Hematopoietic multipotent progenitor cell treated with erythropoietin and hydrocortisone succinate and interleukin-3 and kit ligand, for 4 days (in vitro differentiated cells): ENCODE results near the gene SART3.
"Not testable (repeated sequence)": the region's sequence is repeated elsewhere in the genome, so short reads cannot be mapped to it uniquely, and the experiment has no call there.

Source experiments
- DNase-seq: peaks from one replicate; pipeline ENCODE4 v3.0.0-alpha.2; 2015

The SART3 gene

GRCh38 chr12:108563136-108563803 is 2.3 kb upstream of the SART3 start:
- peak; percentile 97 for DNase-seq

GRCh38 chr12:108562348-108563135 is 1.6 kb upstream of the SART3 start, which contains the start of gene ISCU:
Gene ISCU (plus strand): TSS chr12:108562596. CDS start chr12:108562623, 27 bp downstream.
- peak; percentile 98 for DNase-seq

- DNase-seq, result no peak
These were observed 927 bp upstream of the SART3 start for GRCh38 chr12:108561852-108562347.

GRCh38 chr12:108560321-108560721 is 652 bp downstream of the SART3 start:
- DNase-seq, result peak; percentile 57

GRCh38 chr12:108559748-108560147 is 1.2 kb downstream of the SART3 start:
- peak; percentile 20 for DNase-seq

GRCh38 chr12:108559007-108559655 is 1.8 kb downstream of the SART3 start:
- DNase-seq, result no peak

GRCh38 chr12:108555383-108555782 is 5.6 kb downstream of the SART3 start:
- not testable (repeated sequence) for DNase-seq

- DNase-seq, result no peak
These were observed 7.2 kb downstream of the SART3 start for GRCh38 chr12:108553799-108554198.

- peak; percentile 35 for DNase-seq
These were observed 9.4 kb downstream of the SART3 start for GRCh38 chr12:108551535-108551934.

GRCh38 chr12:108548954-108549521 is 11.9 kb downstream of the SART3 start:
- no peak for DNase-seq

- DNase-seq, result peak; percentile 34
These were observed 13.3 kb downstream of the SART3 start for GRCh38 chr12:108547686-108548085.

- no peak for DNase-seq
These were observed 17.3 kb downstream of the SART3 start for GRCh38 chr12:108543652-108544051.

GRCh38 chr12:108542320-108542719 is 18.7 kb downstream of the SART3 start:
- DNase-seq, result no peak

- DNase-seq, result no peak
These were observed 22.3 kb downstream of the SART3 start for GRCh38 chr12:108538616-108539195.

GRCh38 chr12:108538146-108538545 is 22.8 kb downstream of the SART3 start:
- no peak for DNase-seq

- no peak for DNase-seq
These were observed 28.8 kb downstream of the SART3 start for GRCh38 chr12:108531929-108532848.

GRCh38 chr12:108530161-108530560 is 30.8 kb downstream of the SART3 start:
- DNase-seq, result no peak

GRCh38 chr12:108527166-108527496 is 33.8 kb downstream of the SART3 start:
- no peak for DNase-seq

- no peak for DNase-seq
These were observed 34.3 kb downstream of the SART3 start for GRCh38 chr12:108526482-108527165.

GRCh38 chr12:108525681-108526080 is 35.3 kb downstream of the SART3 start:
- no peak for DNase-seq

GRCh38 chr12:108523365-108523764 is 37.6 kb downstream of the SART3 start:
- DNase-seq, result no peak
